Dermis microvascular lymphatic vessel endothelial cell (primary cell): ENCODE data around the gene GLIS1. TPM values are rescaled to one million over a fixed set of nuclear protein-coding genes. Genes with fewer than 3 reads are reported as not detected.

ENCODE experiments used
- DNase-seq, 2 donors: peaks; one replicate each; pipeline versions ENCODE4 v3.0.0 to v3.0.0-alpha.2; 2010; ENCODE audit warnings: low read depth in 2 of 2
- total RNA-seq: library from RNA; depleted of rRNA; stranded (reverse); fragments of >200 nt; gene quantifications from 2 replicates; pipeline ENCODE4 v1.2.1, GENCODE V29; 2014

Gene GLIS1
- total RNA-seq, 1 donor from 2014 or later: not detected

DNA sequence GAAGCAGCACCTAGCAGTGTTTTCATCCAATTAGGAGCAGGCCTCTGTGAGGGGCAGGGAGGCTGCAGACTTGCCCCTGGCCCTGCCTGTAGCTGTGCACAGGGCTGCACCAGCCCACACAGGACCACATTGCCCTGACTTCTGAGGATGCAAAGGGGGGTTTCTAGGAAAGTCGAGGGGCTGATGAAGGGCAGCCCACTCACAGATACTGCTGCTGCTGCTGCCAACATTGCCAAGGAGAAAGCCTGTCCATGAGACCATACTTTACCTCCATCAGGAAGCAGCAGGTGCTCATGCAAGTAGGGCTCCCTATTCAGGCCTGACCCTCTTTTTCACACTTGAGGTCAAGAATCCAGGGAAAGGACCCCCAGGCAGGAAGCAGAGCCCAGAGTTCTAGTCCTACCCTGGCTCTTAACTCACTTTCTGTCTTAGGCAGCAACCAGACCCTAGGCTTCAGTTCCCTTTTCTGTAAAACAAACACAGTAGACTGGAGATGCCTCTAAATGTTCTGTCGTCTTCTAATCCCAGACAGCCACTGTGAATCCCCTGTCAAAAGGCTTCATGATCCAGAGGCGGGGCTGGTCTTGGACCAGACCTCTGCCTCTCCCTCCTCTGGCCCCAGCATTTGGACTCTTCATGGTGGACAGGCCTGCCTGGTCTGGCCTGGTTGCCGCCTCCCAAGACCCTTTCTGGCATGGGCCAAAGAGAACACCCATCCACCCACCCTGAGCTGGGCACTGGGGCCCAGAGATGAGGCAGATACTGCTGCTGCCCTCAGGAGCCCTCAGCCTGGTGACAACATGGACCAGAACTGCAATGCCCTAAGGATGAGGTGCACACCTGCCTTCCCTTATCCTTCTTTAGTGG, 120.2 kb downstream of the GLIS1 start:
- DNase-seq: no peak

DNA sequence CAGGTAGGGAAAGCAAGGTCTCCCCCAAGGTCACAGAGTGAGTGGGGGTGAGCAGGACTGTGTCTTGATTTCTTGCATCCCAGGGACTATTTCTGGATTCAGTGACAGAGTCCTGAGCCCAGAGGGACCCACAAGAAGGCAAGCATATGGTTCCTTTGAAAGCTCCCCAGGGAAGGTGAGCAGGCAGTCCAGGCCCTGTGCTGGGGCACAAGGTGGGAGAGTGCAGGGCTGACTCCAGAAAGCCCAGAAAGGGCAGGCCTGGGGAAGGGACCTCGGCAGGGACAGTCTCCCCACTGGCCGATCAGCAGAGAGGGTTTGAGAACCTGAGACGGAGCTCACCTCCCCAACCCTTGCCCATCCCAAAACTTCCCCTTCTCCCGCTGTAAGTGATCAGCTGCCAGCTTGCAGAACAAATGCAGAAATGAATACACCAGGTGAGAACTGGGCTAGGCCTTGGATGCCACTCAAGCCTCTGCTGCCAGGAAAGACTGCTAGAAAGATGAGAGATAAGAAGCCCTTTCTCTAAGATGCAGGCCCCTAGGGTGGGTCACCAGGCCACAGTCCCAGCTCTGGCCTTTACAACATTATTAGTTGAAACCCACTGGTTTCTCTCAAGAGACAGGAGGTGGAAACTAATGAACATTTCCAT, 121.0 kb downstream of the GLIS1 start:
- no peak for DNase-seq

DNA sequence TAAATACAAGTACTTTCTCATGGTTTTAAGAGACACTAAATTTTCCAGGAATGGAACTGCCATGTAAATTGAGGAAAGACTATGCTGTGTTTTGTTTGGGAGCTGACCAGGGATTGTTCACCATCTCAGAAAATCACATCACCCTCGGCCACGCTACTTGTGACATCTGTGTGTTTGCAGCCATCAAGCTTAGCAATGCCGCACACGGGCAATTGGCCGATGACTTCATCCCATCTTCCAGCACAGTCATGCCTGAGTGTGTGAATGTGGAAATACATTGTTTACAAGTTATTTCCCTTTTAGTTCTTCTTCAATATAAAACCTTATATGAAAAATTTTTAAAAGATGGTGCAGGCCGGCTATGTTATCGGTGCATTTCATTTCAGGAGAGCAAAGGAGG, 121.6 kb downstream of the GLIS1 start:
- no peak for DNase-seq

DNA sequence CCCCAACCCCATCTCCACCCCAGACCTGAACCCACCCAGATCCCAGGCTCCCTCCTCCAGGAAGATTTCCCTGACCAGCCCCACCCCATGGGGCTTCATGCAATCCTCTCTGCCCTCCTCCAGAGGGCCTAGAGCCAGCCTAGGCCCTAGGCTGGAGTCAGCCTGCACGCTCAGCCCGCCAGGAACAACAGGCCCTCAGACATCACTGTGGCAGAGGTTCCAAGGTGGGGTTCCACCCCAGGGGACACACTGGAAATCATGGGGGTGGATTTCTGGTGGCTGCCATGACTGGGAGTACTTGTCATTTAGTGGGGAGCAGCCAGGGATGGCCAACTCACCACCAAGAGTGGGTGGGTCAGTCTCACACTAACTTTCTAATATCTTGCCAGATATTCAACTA, 122.0 kb downstream of the GLIS1 start:
- no peak for DNase-seq

DNA sequence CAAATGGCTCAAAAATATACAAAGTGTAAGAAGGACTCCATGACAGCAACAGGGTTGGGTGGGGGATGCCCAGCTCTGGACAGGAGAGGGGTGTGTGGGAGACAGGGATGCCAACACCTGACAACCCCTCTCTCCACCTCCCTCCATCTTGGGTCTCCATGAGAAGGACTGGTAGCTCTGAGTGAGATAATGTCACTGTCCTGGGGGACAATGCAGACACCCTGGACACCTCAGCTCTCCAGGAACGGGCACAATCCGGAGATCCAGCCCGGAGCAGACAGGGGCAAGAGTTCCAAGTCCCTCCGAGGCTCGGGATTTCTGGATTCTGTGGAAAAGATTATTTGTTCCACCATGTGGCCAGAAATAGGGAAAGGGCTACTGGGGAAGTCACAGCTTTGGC, 122.5 kb downstream of the GLIS1 start:
- DNase-seq: no peak

DNA sequence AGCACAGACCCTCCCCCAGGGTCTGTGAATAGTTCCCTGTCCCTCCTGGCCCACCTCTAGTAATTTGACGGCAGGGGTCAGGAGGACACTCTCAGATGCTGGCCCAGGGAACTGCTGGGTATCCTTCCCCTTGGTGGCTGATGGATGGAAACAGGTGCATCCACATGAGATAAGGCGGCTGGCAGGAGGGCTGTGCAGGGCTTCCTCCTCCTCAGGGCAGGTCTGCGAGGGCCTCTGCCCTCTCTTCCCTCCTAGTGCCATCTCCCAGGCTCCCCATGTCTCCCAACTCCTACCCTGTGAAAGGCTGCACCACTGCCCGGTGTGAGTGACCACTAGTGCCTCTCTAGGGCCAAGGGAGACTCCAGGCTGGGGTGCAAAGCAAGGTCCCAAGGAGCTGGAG, 123.9 kb downstream of the GLIS1 start:
- no peak for DNase-seq

DNA sequence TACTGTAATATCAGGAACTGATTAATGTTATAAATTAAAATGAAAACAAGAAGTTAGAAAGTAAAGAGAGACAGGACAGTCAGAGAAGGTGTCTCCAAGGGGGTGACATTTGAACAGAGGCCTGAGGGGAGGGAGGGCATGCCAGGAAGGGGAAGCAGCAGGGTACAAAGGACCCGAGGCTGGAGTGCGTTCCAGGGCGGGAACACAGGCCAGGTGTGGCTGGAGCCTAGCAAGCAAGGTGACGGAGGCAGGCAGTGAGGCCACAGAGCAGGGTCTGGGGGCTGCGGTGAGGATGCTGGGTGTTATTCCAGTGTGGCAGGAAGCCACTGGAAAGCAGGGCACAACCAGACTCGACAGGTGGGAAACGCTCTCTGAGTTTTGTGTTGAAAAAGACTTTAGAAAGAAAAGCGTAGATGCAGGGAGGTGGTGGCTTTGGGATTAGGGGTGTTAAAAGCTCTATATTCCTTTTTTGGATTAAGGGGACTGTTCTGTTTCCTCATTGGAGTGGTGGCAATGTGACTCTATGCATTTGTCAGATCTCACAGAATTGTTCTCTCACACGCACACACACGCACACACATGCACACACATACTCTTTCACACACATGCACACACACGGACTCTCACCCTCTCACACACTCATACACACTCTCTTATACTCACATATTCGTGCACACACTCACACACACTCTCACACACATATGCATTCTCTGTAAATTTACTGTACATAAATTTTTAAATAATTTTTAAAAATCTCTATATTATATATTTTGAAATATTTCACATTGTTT, 124.5 kb downstream of the GLIS1 start:
- DNase-seq: no peak

DNA sequence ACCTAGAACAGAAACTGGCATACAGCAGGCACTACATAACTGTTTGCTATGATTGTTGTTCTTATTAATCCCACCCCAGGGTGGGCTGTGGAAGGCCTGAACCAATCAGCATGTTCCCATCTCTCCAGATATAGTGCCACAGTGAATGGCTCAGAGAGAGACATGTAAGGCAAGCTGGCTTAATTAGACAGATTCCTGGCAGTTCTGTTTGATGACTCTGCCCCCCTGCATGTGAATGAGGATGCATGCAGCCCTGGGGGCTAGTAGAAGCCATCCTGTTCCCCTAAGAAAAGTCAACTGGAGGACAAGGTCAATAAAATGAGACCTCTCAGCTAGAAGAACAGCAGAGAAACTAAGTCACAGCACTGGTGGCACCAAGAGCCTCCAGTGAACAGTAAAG, 130.3 kb downstream of the GLIS1 start:
- DNase-seq: no peak

DNA sequence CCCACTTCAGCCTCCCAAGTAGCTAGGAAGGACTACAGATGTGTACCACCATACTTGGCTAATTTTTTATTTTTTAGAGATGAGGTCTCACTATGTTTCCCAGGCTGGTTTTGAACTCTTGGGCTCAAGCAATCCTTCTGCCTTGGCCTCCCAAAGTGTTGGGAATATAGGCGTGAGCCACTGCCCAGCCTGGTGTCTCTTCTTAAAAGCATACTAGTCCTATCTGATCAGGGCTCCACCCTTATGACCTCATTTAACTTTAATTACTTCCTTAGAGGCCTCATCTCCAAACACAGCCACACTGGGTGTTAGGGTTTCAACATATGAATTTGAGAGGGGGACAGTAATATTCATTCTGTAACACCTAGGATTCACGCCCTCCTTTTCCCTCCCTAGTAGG, 130.9 kb downstream of the GLIS1 start:
- DNase-seq: no peak

DNA sequence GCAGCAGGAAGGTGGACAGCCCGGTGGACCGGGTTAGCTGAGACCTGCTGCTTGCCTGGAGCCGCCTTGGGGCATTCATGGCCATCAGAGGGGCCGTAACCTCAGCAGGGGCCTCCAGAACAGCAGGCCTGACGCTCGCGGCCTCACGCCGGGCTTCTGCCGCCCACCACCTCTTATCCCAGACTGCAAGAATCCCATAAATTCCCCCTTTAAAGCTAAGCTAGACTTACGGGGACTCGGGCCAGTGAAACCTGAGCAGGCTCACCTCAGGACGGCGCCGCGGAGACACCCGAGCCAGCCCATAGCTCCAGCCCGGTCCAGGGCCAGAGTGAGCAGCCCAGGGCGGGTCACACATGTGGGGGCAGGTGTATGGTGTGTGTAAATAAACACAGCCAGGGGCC, 132.3 kb downstream of the GLIS1 start:
- DNase-seq: no peak

DNA sequence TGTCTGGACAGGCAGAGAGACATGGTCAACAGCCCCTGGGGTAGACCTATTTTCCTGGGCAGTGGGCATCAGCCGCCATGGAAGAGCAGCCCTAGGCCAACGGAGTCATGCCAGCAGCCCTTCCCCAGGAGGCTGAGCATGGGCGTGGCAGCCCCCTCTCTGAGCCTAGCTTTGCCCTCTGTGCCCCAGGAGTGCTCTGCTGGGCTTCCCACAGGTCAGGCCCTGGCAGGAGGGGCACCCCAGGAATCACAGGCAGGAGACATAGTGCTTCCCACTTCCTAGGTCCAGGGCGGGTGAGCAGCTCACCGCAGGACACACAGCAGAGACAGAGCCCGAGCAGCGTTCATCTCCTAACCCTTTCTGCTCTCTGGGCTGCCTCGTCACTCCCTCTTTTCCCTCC, 132.8 kb downstream of the GLIS1 start:
- no peak for DNase-seq

DNA sequence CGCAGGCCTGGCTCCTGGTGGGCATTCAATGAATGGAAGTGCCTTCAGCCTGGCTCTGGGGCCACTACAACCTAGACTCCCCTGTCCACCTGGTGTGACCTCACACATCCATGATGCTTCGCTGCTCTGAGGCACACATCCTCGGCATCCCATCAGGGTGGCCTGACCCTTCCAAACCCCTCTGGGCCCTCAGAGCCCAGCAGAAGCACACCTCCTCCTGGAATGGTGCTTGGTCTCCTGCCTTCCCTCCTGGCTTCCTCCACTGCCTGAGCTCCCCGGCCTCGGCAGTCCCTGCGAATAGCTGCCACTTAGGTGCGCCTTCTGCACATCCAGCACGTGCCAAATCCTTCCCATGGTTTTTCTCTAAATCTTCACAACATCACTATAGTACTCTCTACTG, 133.8 kb downstream of the GLIS1 start:
- DNase-seq: no peak

DNA sequence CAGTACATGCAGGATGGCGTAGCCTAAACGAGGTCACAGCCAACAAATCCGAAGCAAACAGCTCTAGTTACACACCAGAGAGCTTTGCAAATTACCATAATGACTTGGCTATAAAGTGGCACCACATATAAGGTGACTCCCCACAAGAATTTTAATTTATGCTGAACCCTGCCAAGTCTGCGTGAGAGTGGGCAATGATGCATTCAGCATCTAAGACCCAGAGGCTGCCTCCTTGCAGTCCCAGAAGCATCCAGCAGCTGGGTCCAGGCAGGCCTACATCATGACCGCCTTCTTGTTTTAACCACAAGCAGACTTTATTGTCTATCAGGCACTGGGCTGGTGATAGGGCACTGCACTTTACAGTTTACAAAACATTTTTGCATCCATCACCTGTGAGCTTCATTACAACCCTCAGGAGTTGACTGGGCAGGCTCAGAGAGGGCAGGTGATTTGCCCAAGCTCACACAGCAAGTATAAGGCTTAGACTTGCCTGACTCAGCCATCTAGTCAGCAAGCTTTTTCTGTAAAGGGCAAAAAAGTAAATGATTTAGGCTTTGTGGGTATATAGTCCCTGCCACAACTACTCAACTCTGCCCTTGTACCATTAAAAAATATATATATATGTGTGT, 134.6 kb downstream of the GLIS1 start:
- no peak for DNase-seq

DNA sequence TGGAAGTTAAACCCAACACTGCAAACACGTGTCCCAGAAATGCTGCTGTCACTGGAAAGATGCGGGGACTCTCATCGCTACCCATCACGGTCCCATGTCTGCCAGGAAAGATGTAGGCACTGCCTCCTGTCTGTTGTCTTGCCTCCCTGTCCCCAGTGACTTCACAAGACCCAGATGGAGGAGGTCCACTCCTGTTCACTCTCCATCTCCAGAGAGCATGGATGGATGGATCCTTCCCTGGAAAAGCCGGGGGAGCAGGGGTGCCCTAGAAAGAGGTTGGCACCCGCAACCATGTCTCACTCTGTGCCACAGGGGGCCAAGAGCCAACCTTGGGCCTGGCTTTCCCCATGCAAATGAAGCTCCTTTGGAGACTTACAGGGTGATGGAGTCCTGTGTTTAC, 135.5 kb downstream of the GLIS1 start:
- DNase-seq: no peak

DNA sequence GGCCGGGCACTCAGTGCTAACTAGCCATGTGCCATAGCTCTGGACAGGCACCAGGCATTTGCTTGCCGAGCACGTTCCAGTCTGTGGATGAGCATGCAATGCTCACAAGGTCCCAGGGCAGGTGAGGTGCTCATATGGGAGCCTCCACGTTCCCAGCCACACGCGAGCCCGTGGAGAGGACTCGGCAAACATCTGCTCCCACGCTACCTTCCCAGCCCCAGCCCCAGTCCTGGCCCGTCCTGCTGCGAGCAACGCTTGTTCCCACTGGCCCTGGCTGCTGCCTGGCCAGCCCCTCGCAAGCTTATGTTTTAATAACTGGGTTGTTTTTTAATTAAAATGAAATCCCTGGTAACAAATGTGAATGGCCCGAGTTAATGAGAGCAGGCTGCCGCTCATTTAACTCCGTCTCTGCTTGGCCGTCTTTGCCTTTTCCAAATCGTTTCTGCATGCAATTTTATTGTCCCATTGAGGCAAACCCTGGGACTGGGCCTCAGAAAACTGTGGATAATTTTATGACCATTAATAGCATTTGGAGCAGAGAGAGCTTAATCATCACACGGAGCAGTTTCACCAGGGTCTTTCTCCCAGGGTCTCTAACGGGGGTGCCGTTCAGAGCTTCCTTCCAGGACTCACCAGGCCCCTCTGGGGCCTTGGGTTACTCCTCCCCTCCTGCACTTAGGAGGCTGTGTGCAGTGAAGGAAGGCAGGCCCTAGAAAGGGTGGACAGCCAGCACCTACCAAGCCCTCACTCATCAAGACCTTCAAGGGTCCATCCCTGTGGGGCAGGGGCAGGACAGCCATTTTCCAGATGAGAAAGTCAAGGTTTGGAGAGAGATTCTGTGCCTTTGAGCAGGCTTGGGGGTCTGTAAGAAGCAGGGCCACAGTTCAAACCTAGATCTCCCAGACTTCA, 136.8 kb downstream of the GLIS1 start:
- DNase-seq: no peak

DNA sequence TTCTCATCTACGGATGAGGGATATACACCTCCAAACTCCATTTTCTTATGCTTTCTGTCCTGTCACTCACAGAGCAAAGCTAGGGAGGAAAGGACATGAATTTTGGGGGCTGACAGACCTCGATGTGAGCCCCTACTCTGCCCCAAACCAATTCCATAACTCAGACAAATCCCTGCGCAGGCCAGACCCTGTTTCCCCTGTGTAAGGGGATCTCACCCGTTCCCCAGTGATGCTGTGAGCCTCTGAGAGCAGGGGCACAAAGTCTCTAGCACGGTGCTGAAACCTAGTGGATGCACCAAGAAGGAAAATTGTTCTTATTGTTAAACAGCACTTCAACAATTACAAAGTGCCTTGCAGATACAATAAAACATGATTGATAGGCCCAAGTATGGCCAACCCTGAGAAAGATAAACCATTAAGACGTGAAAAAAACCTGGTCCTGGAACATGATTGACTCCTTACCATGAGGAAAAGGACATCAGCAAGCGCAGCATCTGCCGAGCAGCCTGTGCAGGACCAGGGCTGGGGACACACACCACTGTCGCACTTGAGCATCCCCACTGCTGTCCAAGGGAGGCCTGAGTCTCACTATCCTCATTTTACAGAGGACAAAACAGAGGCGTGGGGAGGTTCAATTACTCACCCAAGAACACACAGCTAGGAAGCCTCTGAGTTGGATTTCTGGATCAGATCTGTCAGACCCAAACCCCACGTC, 137.8 kb downstream of the GLIS1 start:
- no peak for DNase-seq

DNA sequence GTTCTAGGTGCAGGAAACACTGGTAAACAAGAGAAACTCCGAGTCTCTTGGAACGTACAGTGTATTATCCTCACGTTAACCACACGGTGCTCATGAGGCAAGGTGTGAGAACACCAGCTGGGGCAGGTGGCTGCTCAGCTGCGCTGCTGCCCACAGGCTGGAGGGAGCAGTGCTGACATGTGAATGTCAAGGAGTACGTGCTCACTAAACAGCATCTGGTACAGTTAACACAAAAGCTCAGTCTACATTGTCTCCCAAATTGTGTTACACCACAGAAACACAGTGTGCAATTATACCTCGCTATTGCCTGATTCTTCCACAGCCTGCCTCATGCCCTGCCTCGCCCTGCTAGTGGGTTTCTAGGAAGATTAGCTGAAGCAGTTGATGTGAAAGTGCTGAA, 138.4 kb downstream of the GLIS1 start:
- no peak for DNase-seq

DNA sequence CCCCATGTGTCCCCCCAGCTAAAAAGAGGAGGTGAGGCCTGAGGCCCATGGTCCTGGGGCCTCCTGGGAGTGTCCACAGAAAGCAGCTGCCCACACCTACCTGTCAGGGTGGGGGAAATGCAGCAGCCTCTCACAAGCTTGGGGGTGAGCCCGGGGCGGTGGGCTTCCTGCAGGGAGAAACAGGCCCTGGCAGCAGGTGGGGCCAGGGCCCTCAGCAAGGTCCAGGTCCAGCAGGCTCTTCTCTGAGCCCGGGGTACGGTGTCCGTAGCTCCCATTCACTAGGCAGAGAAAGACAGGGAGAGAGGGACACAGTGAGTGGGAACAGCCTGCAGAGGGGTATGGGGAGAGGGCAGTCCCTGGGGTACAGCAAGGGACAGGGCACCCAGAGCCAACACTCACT, 139.0 kb downstream of the GLIS1 start:
- DNase-seq: no peak

DNA sequence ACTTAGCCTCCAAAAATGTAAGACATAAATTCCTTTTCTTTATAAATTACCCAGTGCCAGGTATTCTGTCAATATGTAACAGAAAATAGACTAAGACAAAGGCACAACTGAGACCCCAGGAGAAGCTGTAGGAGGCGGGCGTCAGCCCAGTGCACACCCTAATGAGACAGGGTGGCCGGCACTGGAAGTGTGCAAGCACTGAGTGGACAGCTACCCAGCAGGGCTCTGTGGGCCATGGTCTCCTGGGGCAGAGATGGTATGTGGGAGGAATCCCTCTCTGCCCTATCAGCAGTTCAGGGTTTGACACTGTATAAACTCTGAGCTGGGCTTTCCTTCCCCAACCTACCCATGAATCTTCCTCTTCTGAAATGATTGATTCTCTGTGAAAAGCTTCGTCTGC, 139.5 kb downstream of the GLIS1 start:
- DNase-seq: no peak

DNA sequence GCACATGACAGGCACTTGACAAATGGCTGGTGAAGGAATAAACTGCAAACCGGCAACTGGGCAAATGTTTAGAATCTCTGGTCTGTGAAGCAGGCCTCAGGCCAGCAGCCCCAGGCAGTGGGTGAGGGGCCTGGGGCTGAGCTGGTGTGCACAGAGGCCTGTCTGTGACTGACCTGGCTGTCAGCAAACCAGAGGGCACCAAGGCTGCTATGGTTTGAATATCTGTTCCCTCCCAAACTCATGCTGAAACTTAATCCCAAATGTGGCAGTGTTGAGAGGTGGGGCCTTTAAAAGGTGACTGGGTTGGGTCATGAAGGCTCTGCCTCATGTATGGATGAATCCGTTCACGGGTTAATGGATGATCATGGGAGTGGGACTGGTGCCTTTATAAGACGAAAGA, 140.0 kb downstream of the GLIS1 start:
- DNase-seq: no peak
